HG03575 (cell line): Measurements from ENCODE around the gene ANAPC7.
"Not testable (repeated sequence)": the region's sequence is repeated elsewhere in the genome, so short reads cannot be mapped to it uniquely, and the experiment has no call there.

ENCODE experiments used
- ATAC-seq: cut with Tn5 transposase; IDR thresholded peaks from one replicate; pipeline ENCODE4 v1.9.1; 2021; ENCODE audit not compliant: unreplicated experiment, insufficient number of reproducible peaks, low FRiP score; ENCODE audit errors: extremely low read depth

Gene ANAPC7

GRCh38 chr12:110379197-110379596, 24.3 kb downstream of the ANAPC7 start:
- ATAC-seq, result no peak

GRCh38 chr12:110378131-110378790, 25.2 kb downstream of the ANAPC7 start:
- ATAC-seq, result not testable (repeated sequence)

GRCh38 chr12:110373962-110374611, 29.4 kb downstream of the ANAPC7 start:
- no peak for ATAC-seq

- ATAC-seq, result no peak
These were observed 30.1 kb downstream of the ANAPC7 start for GRCh38 chr12:110373425-110373824.

- ATAC-seq, result no peak
These were observed 30.5 kb downstream of the ANAPC7 start for GRCh38 chr12:110373025-110373424.

- ATAC-seq, result no peak
These were observed 31.5 kb downstream of the ANAPC7 start for GRCh38 chr12:110372056-110372425.

- ATAC-seq, result no peak
These were observed 32.0 kb downstream of the ANAPC7 start for GRCh38 chr12:110371408-110372055.

- no peak for ATAC-seq
These were observed 32.7 kb downstream of the ANAPC7 start for GRCh38 chr12:110370732-110371231.

- ATAC-seq, result no peak
These were observed 33.5 kb downstream of the ANAPC7 start for GRCh38 chr12:110369992-110370391.

- no peak for ATAC-seq
These were observed 36.2 kb downstream of the ANAPC7 start for GRCh38 chr12:110367181-110367864.

GRCh38 chr12:110366321-110367142, 37.0 kb downstream of the ANAPC7 start:
- no peak for ATAC-seq

- no peak for ATAC-seq
These were observed 37.8 kb downstream of the ANAPC7 start for GRCh38 chr12:110365489-110366320.

GRCh38 chr12:110361216-110361615, 42.3 kb downstream of the ANAPC7 start:
- ATAC-seq, result no peak

GRCh38 chr12:110358384-110359097, 45.0 kb downstream of the ANAPC7 start:
- ATAC-seq, result not testable (repeated sequence)

- no peak for ATAC-seq
These were observed 48.4 kb downstream of the ANAPC7 start for GRCh38 chr12:110355073-110355472.

GRCh38 chr12:110354172-110354780, 49.2 kb downstream of the ANAPC7 start:
- no peak for ATAC-seq
